ENCODE results near the gene LYAR. TPM values are rescaled to one million over a fixed set of nuclear protein-coding genes. Genes with fewer than 3 reads are reported as not detected.

Gene LYAR
- total RNA-seq: 10 to 100 TPM; 14.2 to 20.8 TPM

DNA sequence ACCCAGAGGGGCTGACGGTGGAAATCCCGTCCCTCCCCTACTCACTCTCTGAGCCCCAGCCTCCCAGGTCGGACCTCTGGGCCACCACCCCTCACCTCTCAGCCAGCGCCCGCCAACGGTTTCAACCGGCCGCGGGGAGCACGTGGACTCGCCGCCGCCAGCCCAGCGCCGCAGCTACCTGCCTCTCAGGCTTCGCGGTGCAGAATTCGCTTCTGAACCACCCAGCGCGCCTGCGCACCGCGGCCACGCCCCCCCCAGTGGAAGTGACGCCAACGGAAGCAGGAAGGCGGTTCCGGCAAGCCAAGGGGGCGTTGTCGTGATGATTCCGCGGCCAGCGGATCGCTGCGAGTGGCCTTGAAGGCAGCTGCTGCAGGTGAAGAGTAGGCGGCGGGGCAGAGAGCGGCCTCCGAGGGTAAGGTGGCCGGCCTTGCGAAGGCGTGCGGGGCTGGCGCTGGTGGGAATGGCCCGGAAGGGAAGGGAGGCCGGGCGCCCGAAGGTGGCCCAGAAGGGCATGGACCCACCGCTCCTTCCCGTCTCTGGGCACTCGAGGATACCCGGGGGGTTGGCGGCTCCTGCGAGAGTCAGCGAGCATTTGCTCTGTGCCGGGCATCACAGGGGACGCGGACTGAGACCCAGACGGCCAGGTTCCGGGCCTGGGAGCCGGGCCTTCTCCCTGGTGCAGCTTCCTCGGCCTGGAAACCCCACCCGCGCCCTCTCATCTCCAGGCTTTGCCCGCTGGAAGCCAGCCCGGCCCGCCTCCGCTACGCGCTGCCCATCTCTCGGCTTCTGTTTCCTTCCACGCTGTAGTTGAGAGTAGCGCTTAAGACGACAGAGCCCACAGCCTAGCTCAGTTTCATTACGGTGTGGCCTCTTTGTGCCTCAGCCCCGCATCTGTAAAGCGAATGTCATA lies at the start of gene LYAR, which contains the start of gene ZBTB49:
LYAR (minus strand) TSS at position 214 of the 910 bp plus-strand sequence. CDS start 6,412 bp downstream, outside the sequence.
ZBTB49 (plus strand) TSS at position 311 of the 910 bp plus-strand sequence. CDS start 9,695 bp downstream, outside the sequence.
- no peaks in the 10 kb centered on the region for H3K36me3 ChIP-seq
- H3K27me3 ChIP-seq: no peaks in the 10 kb centered on the region
- peak within 1 kb of the TSS; percentile 76 to 86 for H3K27ac ChIP-seq
- peak within 1 kb of the TSS; percentile 74 to 98 for H3K4me3 ChIP-seq
- peaks cover 0 to 40% of the 10 kb centered on the region in 2 donors for H3K4me1 ChIP-seq
- TF ChIP-seq, protein P1, sequence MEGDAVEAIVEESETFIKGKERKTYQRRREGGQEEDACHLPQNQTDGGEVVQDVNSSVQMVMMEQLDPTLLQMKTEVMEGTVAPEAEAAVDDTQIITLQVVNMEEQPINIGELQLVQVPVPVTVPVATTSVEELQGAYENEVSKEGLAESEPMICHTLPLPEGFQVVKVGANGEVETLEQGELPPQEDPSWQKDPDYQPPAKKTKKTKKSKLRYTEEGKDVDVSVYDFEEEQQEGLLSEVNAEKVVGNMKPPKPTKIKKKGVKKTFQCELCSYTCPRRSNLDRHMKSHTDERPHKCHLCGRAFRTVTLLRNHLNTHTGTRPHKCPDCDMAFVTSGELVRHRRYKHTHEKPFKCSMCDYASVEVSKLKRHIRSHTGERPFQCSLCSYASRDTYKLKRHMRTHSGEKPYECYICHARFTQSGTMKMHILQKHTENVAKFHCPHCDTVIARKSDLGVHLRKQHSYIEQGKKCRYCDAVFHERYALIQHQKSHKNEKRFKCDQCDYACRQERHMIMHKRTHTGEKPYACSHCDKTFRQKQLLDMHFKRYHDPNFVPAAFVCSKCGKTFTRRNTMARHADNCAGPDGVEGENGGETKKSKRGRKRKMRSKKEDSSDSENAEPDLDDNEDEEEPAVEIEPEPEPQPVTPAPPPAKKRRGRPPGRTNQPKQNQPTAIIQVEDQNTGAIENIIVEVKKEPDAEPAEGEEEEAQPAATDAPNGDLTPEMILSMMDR (IDR thresholded peaks at IDR 0.05): no peak
- DNase-seq (ENCODE audit: low spot score): peak; percentile 93
- H3K9me3 ChIP-seq: no peaks in the 10 kb centered on the region

GRCh38 chr4:4339504-4340085 lies 49.6 kb upstream of the LYAR start:
- Histone ChIP-seq H3K4me3 (no peak overlapping the region), H3K4me1 (peaks cover 0 to 13% of the 10 kb centered on the region in 2 donors), H3K27ac (no peak overlapping the region), H3K36me3 (no peaks in the 10 kb centered on the region), H3K27me3 (no peaks in the 10 kb centered on the region), H3K9me3 (no peaks in the 10 kb centered on the region)
- TF ChIP-seq, protein P1 (IDR thresholded peaks at IDR 0.05): no peak
- DNase-seq (ENCODE audit: low spot score): no peak

DNA sequence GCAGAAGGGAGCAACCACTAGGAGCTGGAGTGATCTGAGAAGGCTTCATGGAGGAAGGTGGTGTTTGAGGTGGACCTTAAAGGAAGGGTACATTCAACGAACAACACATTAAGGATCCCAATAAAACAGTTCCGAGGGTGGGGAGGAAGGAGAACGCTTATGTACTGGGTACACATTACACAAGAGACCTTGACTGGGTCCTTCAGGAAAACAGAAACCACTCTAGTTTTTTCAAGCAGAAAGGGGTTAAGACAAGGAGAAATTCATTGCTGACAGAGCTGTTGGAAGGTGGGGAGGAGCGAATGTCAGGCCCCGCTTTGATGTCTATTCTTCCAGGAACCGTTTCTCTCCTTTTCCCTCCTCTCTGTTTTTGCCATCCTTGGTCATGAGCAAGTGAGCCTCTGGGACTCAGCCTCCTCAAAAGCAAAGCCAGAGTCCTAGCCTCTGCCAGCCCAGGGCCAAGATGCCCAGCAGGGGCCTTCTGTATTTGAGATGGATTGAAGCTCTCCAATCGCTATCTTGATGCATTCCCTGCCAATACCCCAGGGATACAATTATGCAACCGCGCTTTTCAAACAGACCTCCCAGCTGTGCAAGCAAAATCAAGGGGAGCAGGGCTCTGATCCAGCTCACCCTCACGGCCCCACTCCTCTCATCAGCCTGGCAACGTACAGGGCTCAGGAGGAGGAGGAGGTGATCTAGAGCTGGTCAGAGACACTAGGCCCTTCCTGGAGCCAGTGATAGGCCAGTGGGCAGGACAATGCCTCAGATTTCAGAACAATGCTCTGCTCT lies 48.5 kb upstream of the LYAR start:
- no peak for DNase-seq (ENCODE audit: low spot score)
- H3K27ac ChIP-seq: no peak overlapping the region
- H3K4me3 ChIP-seq: no peak overlapping the region
- H3K36me3 ChIP-seq: no peaks in the 10 kb centered on the region
- H3K27me3 ChIP-seq: no peaks in the 10 kb centered on the region
- H3K4me1 ChIP-seq: peaks cover 0 to 13% of the 10 kb centered on the region in 2 donors
- TF ChIP-seq, protein P1 (IDR thresholded peaks at IDR 0.05): no peak
- no peaks in the 10 kb centered on the region for H3K9me3 ChIP-seq

DNA sequence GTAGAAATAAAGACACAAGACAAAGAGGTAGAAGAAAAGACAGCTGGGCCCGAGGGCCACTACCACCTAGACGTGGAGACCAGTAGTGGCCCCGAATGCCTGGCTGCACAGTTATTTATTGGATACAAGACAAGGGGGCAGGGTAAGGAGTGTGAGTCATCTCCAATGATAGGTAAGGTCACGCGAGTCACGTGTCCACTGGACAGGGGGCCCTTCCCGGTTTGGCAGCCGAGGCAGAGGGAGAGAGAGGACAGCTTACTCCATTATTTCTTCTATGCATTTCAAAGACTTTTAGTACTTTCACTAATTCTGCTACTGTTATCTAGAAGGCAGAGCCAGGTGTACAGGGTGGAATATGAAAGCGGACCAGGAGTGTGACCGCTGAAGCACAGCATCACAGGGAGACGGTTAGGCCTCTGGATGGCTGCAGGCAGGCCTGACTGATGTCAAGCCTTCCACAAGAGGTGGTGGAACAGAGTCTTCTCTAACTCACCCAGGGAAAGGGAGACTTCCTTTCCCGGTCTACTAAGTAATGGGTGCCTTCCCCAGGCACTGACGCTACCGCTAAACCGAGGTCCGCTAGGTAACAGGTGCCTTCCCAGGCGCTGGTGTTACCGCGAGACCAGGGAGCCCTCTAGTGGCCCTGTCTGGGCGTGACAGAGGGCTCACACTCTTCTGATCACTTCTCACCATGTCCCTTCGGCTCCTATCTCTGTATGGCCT lies 45.0 kb upstream of the LYAR start:
- no peaks in the 10 kb centered on the region for H3K9me3 ChIP-seq
- H3K4me1 ChIP-seq: peaks cover 0 to 9% of the 10 kb centered on the region in 2 donors
- TF ChIP-seq, protein P1 (IDR thresholded peaks at IDR 0.05): peak; percentile 60 to 81
- DNase-seq (ENCODE audit: low spot score): no peak
- H3K36me3 ChIP-seq: no peaks in the 10 kb centered on the region
- H3K27me3 ChIP-seq: no peaks in the 10 kb centered on the region
- no peak overlapping the region for H3K4me3 ChIP-seq
- no peak overlapping the region for H3K27ac ChIP-seq

DNA sequence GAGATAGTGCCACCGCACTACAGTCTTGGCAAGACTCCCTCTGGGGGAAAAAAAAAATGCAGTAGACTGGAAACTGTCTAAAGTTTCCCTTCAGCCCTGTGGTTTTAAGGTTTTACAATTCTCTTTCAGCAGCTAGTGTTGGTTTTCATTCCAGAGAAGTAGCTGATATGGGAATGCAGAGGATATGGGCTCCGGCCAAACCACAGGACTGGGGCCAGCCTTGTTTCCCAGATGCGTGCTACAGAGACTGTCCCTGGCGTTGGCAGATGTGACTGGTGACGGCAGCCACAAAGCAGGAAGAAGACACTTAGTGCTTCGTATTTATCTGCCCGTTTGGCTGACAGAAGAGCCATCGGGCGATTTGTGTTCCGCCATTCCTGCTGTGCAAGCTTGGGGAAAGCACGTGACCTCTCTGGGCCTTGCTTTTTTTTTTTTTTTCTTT lies 43.3 kb upstream of the LYAR start:
- H3K36me3 ChIP-seq: no peaks in the 10 kb centered on the region
- no peaks in the 10 kb centered on the region for H3K27me3 ChIP-seq
- peak overlapping the region; percentile 47 to 66 for H3K27ac ChIP-seq
- H3K4me1 ChIP-seq: no peaks in the 10 kb centered on the region
- peak; percentile 75 for DNase-seq (ENCODE audit: low spot score)
- TF ChIP-seq, protein P1 (IDR thresholded peaks at IDR 0.05): no peak
- H3K9me3 ChIP-seq: no peaks in the 10 kb centered on the region
- no peak overlapping the region for H3K4me3 ChIP-seq

Measured in right atrium auricular region (tissue), 2 donors.